Liver (tissue), 9 donors: ENCODE data around the gene CYP17A1. TPM values are rescaled to one million over a fixed set of nuclear protein-coding genes. Genes with fewer than 3 reads are reported as not detected.

Experiments
- DNase-seq: peaks from one replicate; pipeline ENCODE4 v3.0.0-alpha.2; 2017; ENCODE audit warnings: low spot score
- H3K27ac ChIP-seq, 2 donors: one replicate each; pipeline ENCODE4 v1.7.0; 2013; ENCODE audit warnings: inconsistent platforms in 2 of 2, low read length in 2 of 2, control low read depth in 1 of 2, low read depth in 1 of 2, mild to moderate bottlenecking in 1 of 2
- H3K27me3 ChIP-seq, 4 donors: one replicate each; pipeline versions ENCODE4 v1.6.1 to v1.7.0; 2013; ENCODE audit warnings: low read length in 3 of 4, inconsistent platforms in 1 of 4, mild to moderate bottlenecking in 1 of 4, moderate library complexity in 1 of 4; ENCODE audit not compliant: control insufficient read depth in 4 of 4, insufficient read depth in 4 of 4
- H3K36me3 ChIP-seq, 4 donors: one replicate each; pipeline versions ENCODE4 v1.6.1 to v1.7.0; 2013; ENCODE audit warnings: low read length in 3 of 4, mild to moderate bottlenecking in 3 of 4, low read depth in 1 of 4, moderate library complexity in 1 of 4; ENCODE audit not compliant: control insufficient read depth in 4 of 4, insufficient read depth in 3 of 4
- H3K4me1 ChIP-seq, 4 donors: one replicate each; pipeline versions ENCODE4 v1.6.1 to v1.7.0; 2013; ENCODE audit warnings: low read length in 3 of 4, mild to moderate bottlenecking in 3 of 4, moderate library complexity in 1 of 4; ENCODE audit not compliant: control insufficient read depth in 4 of 4, insufficient read depth in 4 of 4
- H3K4me3 ChIP-seq, 3 donors: one replicate each; pipeline versions ENCODE4 v1.6.1 to v1.7.0; 2013; ENCODE audit warnings: low read length in 3 of 3, control low read depth in 1 of 3, low read depth in 1 of 3, mild to moderate bottlenecking in 1 of 3
- H3K9ac ChIP-seq, 2 donors: one replicate each; pipeline ENCODE4 v1.7.0; 2013; ENCODE audit warnings: low read length in 2 of 2, mild to moderate bottlenecking in 2 of 2, moderate library complexity in 2 of 2, control low read depth in 1 of 2, low read depth in 1 of 2
- H3K9me3 ChIP-seq, 4 donors: one replicate each; pipeline versions ENCODE4 v1.6.1 to v1.7.0; 2013; ENCODE audit warnings: low read length in 3 of 4; ENCODE audit not compliant: control insufficient read depth in 4 of 4
- CTCF ChIP-seq: fragments of 150-350 bp; IDR thresholded peaks from 2 replicates; pipeline ENCODE4 v1.5.1; 2017; ENCODE audit warnings: improper control_type of control experiment, low read depth, low read length; ENCODE audit not compliant: missing input control
- EGR1 ChIP-seq, 2 donors: IDR thresholded peaks; 2 replicates each; pipeline ENCODE4 v1.6.1; 2016 to 2018; ENCODE audit warnings: antibody characterized with exemption in 2 of 2, low read depth in 2 of 2
- FOXA1 ChIP-seq: IDR thresholded peaks from 2 replicates; pipeline ENCODE4 v1.6.1; 2016; ENCODE audit warnings: antibody characterized with exemption
- FOXA2 ChIP-seq: IDR thresholded peaks from 2 replicates; pipeline ENCODE4 v1.6.1; 2016; ENCODE audit warnings: antibody characterized with exemption
- GABPA ChIP-seq, 2 donors: IDR thresholded peaks in 1 of 2; conservative IDR thresholded peaks in 1 of 2; 2 replicates each; pipeline ENCODE4 v1.6.1; 2016; ENCODE audit warnings: antibody characterized with exemption in 2 of 2, mild to moderate bottlenecking in 1 of 2, moderate library complexity in 1 of 2
- HNF4A ChIP-seq, 2 donors: conservative IDR thresholded peaks; 2 replicates each; pipeline ENCODE4 v1.6.1; 2016; ENCODE audit warnings: antibody characterized with exemption in 2 of 2, mild to moderate bottlenecking in 2 of 2
- HNF4G ChIP-seq: IDR thresholded peaks from 2 replicates; pipeline ENCODE4 v1.6.1; 2016; ENCODE audit warnings: antibody characterized with exemption
- JUND ChIP-seq, 2 donors: IDR thresholded peaks; 2 replicates each; pipeline ENCODE4 v1.6.1; 2016; ENCODE audit warnings: antibody characterized with exemption in 2 of 2
- MAX ChIP-seq: IDR thresholded peaks from 2 replicates; pipeline ENCODE4 v1.6.1; 2016; ENCODE audit warnings: antibody characterized with exemption
- NR2F2 ChIP-seq: IDR thresholded peaks from 2 replicates; pipeline ENCODE4 v1.6.1; 2016; ENCODE audit warnings: antibody characterized with exemption
- RAD21 ChIP-seq, 2 donors: IDR thresholded peaks; 2 replicates each; pipeline ENCODE4 v1.6.1; 2016; ENCODE audit warnings: antibody characterized with exemption in 2 of 2, mild to moderate bottlenecking in 2 of 2
- RXRA ChIP-seq, 2 donors: IDR thresholded peaks; 2 replicates each; pipeline ENCODE4 v1.6.1; 2017 to 2018; ENCODE audit warnings: antibody characterized with exemption in 2 of 2, mild to moderate bottlenecking in 1 of 2
- SP1 ChIP-seq: IDR thresholded peaks from 2 replicates; pipeline ENCODE4 v1.6.1; 2018; ENCODE audit warnings: antibody characterized with exemption, mild to moderate bottlenecking
- TAF1 ChIP-seq: conservative IDR thresholded peaks from 2 replicates; pipeline ENCODE4 v1.6.1; 2016; ENCODE audit warnings: antibody characterized with exemption, mild to moderate bottlenecking
- YY1 ChIP-seq: IDR thresholded peaks from 2 replicates; pipeline ENCODE4 v1.6.1; 2016; ENCODE audit warnings: antibody characterized with exemption, mild to moderate bottlenecking
- ZBTB33 ChIP-seq: IDR thresholded peaks from 2 replicates; pipeline ENCODE4 v1.6.1; 2016; ENCODE audit warnings: antibody characterized with exemption
- WGBS: extraction: QIAGEN DNeasy Blood & Tissue Kit; methylation state at CpG from one replicate; pipeline ENCODE4 v1.1.7; 2013; 5-methylcytosine and 5-hydroxymethylcytosine counted together
- polyA plus RNA-seq, 2 donors: library from polyadenylated mRNA; stranded (reverse) in 1 of 2; unstranded in 1 of 2; fragments of 200-250 nt in 1 of 2; fragments of >200 nt in 1 of 2; fragmentation: Nextera tagmentation in 1 of 2; extraction: Ambion mirVana in 1 of 2; gene quantifications; one replicate each; pipeline versions ENCODE4 v1.2.1 to v1.2.3, GENCODE V29; 2013 to 2015
- total RNA-seq, 2 donors: library from RNA; depleted of rRNA; stranded (reverse); fragments of >200 nt; gene quantifications; one replicate each; pipeline ENCODE4 v1.2.3, GENCODE V29; 2014
- TF ChIP-seq, protein P1 (sequence below): IDR thresholded peaks from 2 replicates; pipeline ENCODE4 v1.6.1; 2016; ENCODE audit warnings: antibody characterized with exemption, mild to moderate bottlenecking
- TF ChIP-seq, protein P2 (sequence below): IDR thresholded peaks from 2 replicates; pipeline ENCODE4 v1.6.1; 2016; ENCODE audit warnings: antibody characterized with exemption
- donor health status: healthy.
- donor health status: healthy.
- donor health status: healthy.
- donor health status: healthy.
- donor health status: healthy.

CYP17A1 gene
- total and polyA plus RNA-seq, 4 donors, result 0.16 to 13.1 (median 1.0) TPM; not detected in 1

DNA sequence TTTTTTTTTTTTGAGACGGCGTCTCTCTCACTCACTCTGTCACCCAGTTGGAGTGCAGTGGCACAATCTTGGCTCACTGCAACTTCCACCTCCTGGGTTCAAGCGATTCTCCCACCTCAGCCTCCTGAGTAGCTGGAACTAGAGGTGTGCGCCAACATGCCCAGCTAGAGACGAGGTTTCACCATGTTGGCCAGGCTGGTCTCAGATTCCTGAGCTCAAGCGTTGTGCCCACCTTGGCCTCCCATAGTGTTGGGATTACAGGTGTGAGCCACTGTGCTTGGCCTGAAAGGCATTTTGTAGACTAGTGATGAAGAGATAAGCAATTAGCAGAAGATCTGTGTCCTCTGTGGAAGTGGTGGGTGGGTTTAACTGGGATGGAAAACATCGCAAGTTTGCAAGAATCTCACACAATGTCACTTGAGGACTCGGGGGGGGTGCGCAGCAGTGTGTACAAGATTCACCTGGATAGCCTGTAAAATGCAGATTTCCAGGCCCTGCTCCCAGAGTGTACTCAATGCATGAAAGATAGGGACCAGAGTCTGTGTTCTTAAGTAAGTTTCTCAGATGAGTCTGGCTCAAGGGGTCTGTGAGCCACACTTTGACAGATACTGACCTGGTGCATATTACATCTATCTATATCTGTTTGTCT is 10.9 kb downstream of the CYP17A1 start:
- H3K36me3 ChIP-seq, result no peaks in the 10 kb centered on the region
- H3K9ac ChIP-seq, result no peak overlapping the region
- no peak overlapping the region for H3K27ac ChIP-seq
- H3K9me3 ChIP-seq, result no peaks in the 10 kb centered on the region
- no peak overlapping the region for H3K4me3 ChIP-seq
- DNase-seq, result no peak
- 96% methylated on average over 9 of the region's 9 CpGs for WGBS
- TF ChIP-seq HNF4G (no peak), GABPA (IDR thresholded peaks at IDR 0.05 in 1 of 2, conservative IDR thresholded peaks at IDR 0.05 in 1 of 2) (no peak), FOXA2 (no peak), RAD21 (IDR thresholded peaks at IDR 0.05) (no peak), EGR1 (IDR thresholded peaks at IDR 0.05; ENCODE audit: low read depth in 2 of 2) (no peak), TAF1 (no peak), CTCF (no peak), HNF4A (conservative IDR thresholded peaks at IDR 0.05) (no peak), FOXA1 (no peak), NR2F2 (no peak), ZBTB33 (no peak), YY1 (no peak), MAX (no peak)
- TF ChIP-seq, protein P1, sequence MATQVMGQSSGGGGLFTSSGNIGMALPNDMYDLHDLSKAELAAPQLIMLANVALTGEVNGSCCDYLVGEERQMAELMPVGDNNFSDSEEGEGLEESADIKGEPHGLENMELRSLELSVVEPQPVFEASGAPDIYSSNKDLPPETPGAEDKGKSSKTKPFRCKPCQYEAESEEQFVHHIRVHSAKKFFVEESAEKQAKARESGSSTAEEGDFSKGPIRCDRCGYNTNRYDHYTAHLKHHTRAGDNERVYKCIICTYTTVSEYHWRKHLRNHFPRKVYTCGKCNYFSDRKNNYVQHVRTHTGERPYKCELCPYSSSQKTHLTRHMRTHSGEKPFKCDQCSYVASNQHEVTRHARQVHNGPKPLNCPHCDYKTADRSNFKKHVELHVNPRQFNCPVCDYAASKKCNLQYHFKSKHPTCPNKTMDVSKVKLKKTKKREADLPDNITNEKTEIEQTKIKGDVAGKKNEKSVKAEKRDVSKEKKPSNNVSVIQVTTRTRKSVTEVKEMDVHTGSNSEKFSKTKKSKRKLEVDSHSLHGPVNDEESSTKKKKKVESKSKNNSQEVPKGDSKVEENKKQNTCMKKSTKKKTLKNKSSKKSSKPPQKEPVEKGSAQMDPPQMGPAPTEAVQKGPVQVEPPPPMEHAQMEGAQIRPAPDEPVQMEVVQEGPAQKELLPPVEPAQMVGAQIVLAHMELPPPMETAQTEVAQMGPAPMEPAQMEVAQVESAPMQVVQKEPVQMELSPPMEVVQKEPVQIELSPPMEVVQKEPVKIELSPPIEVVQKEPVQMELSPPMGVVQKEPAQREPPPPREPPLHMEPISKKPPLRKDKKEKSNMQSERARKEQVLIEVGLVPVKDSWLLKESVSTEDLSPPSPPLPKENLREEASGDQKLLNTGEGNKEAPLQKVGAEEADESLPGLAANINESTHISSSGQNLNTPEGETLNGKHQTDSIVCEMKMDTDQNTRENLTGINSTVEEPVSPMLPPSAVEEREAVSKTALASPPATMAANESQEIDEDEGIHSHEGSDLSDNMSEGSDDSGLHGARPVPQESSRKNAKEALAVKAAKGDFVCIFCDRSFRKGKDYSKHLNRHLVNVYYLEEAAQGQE, result no peak
- H3K27me3 ChIP-seq, result no peaks in the 10 kb centered on the region
- peaks cover 0 to 4% (median 2%) of the 10 kb centered on the region in 4 donors for H3K4me1 ChIP-seq

DNA sequence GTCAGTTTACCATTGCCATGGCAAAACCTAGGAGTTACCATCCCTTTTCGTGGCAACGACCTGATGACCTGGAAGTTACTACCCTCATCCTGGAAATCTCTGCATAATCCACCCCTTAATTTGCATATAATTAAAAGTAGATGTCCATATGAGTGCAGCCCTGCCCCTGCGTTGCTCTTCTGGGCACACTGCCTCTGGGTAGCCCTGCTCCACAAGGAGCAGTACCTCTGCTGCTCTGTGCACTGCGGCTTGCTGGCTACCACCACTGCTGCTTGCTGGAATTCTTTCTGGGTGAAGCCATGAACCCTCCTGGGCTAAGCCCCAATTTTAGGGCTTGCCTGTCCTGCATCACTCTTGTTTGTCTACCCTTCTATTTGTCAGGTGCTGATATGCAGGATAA is 12.5 kb downstream of the CYP17A1 start:
- DNase-seq, result no peak
- no peaks in the 10 kb centered on the region for H3K27me3 ChIP-seq
- H3K36me3 ChIP-seq, result no peaks in the 10 kb centered on the region
- H3K27ac ChIP-seq, result no peak overlapping the region
- H3K9ac ChIP-seq, result no peak overlapping the region
- WGBS, result 93% methylated on average over 4 of the region's 4 CpGs
- no peak for TF ChIP-seq HNF4G
- no peak for TF ChIP-seq YY1
- no peak for TF ChIP-seq TAF1
- TF ChIP-seq MAX, result no peak
- TF ChIP-seq GABPA (IDR thresholded peaks at IDR 0.05 in 1 of 2, conservative IDR thresholded peaks at IDR 0.05 in 1 of 2), result no peak
- no peak for TF ChIP-seq FOXA1
- TF ChIP-seq, protein P2, sequence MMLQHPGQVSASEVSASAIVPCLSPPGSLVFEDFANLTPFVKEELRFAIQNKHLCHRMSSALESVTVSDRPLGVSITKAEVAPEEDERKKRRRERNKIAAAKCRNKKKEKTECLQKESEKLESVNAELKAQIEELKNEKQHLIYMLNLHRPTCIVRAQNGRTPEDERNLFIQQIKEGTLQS, result no peak
- TF ChIP-seq CTCF, result no peak
- no peak for TF ChIP-seq ZBTB33
- no peak for TF ChIP-seq FOXA2
- TF ChIP-seq JUND (IDR thresholded peaks at IDR 0.05), result no peak
- no peak for TF ChIP-seq HNF4A (conservative IDR thresholded peaks at IDR 0.05)
- TF ChIP-seq RXRA (IDR thresholded peaks at IDR 0.05), result no peak
- no peak for TF ChIP-seq SP1
- TF ChIP-seq NR2F2, result no peak
- TF ChIP-seq RAD21 (IDR thresholded peaks at IDR 0.05), result no peak
- TF ChIP-seq EGR1 (IDR thresholded peaks at IDR 0.05; ENCODE audit: low read depth in 2 of 2), result no peak
- no peaks in the 10 kb centered on the region for H3K9me3 ChIP-seq
- no peaks in the 10 kb centered on the region for H3K4me1 ChIP-seq
- no peak overlapping the region for H3K4me3 ChIP-seq
